Activated CD4-positive, CD25-positive, alpha-beta regulatory T cell treated with anti-CD3 and anti-CD28 coated beads, Interleukin-2, amount 50 U/mL, for 24 hours (primary cell): ENCODE results near the gene GMIP.
A peak's percentile ranks its signal among the peaks of the same experiment; 100 is the strongest.

Experiments used
- ATAC-seq, 2 donors: fragments of 150-1000 bp; cut with Tn5 transposase; one replicate each; pipeline ENCODE4 v1.10.0; 2021; ENCODE audit warnings: mild to moderate bottlenecking in 1 of 2, moderate library complexity in 1 of 2

Gene GMIP

DNA sequence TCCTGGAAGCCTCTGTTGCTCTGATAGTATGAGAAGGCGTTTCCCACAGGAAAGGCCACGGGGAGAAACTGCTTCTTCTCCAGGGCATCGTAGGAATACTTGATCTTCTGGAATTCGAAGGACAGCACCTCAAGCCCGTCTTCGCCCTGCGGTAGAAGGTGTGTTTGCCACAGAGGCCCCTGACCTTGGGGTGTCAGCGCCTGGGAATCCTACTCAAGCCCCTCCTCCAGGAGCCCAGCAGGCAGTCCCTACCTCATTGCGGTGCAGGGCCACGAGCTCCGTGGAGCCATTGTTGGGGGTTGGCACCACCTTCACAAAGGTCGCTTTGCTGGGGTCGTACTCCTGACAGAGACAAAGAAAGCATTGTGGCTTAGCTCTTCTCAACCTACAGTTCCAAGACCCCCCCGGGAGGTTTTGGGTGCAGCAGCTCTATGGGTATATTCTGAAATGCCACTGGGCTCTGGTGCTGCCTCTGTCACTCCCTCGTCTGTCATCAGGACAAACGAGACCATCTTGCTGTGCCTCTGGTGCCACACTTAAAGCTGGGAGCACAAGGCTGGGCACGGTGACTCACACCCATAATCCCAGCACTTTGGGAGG lies 16.3 kb upstream of the GMIP start:
- no peak for ATAC-seq

DNA sequence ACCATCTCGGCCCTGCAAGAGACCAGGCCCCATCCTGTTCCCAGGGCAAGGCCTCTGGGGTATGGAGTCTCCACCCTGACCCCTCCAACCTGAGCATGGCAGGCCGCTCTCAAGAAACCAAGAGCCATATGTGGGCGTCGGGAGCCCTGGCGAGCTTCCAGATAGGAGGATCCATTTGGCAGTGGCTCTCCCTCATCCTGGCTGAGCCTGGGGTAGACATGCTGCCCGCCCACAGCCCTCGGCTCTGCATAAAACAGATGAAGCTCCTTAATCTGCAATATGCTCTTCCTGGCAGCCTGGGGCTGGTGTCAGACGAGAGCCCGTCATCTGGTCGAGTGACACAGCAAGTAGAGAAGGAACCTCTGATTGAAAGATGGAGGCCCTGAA lies 13.9 kb upstream of the GMIP start:
- ATAC-seq: no peak

DNA sequence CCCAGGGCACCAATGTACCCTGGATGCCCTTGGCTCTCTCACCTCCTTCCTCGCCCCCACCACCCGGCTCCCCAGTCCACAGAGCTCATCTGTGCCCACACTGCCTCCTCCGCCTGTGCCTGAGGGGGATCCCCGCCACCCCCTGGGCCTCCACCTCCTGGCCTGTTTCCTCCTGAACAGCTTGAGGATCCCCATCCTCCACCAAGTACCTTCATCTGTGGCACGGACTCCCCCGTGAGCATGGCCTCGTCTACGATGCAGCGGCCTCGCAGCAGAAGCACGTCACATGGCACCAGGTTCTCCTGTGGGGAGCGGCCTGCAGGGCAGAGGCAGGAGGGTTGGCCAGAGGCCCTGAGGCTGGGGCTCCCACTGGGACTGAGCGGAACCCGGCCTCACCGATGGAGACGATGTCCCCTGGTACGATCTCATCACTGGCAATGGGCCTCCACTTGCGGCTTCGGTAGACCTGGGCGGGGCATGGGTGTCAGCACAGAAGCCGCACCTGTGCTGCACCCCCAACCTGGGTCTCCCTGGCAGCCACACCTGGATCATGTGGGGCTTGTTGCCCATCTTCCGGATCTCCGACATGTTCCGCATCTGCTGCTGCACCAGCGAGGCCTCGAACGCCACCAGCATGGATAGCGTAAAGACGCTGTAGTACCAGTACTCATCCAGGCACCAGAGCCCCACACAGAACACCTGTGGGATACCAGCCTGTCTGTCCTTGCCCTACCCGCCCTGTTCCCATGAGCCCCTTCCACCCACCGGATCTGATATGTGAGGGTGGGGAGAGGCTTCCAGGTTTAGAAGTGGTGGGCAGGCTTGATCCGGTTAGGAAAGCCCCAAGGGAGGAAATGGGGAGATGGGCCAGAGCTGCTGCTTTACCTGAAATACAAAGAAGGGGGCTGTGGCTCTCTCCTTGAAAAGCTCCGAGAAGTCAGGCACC lies 13.3 kb upstream of the GMIP start:
- ATAC-seq: no peak

DNA sequence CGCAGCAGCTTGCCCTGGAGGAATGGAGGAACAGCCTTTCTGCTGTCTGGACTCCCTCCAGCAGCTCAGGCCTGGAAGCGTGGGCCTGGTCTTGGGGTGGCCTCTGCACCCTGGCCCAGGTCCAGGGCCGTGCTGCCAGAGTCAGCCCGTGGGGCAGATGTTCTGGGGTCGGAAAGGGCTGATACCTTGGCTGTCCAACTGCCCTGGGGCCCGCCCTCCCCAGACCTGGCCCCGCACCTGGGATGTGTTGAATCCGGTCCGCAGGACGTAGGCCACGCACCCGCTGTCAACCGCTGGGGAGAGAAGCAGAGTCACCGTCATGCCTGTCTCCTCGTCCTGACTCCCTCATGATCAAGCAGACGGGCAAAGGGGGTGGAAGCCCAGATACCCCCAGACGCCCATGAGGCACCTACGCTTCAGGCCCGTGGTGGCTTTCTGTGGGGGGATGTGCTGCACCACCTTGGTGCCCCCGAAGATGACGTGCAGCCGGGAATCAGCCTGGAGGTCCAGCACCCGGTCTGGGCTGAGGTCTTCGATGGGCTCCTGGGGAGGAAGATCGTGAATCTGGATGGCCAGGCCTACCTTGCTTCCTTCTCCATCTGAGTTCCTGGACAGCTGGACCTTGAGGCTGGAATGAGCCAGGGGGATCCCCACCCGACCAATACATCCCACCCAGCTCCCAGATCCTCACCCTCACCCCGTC lies 12.3 kb upstream of the GMIP start:
- ATAC-seq: no peak

DNA sequence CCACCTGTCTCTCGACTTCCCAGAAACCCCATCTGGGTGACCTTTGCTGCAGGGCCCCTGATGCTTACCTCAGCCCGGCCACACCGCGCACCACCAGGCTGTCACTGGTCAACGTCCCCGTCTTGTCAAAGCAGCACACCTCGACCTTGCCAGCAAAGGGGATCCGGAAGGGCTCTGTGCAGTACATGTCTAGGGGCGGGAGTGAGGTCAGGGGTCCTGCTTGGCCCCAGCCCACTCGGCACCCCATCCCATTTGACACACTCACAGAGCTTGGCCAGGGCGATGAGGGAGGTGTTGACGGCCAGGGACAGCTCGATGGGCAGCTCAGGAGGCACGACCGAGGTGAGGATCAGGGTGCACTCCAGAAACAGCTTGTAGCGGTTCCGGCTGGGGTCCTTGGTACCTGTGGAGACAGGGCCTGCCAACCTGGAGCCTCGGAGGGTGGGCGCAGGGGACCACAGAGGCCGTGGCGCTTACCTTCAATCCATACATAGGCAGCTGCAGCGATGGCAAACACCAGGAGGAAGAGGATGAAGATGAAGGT lies 11.7 kb upstream of the GMIP start:
- no peak for ATAC-seq

DNA sequence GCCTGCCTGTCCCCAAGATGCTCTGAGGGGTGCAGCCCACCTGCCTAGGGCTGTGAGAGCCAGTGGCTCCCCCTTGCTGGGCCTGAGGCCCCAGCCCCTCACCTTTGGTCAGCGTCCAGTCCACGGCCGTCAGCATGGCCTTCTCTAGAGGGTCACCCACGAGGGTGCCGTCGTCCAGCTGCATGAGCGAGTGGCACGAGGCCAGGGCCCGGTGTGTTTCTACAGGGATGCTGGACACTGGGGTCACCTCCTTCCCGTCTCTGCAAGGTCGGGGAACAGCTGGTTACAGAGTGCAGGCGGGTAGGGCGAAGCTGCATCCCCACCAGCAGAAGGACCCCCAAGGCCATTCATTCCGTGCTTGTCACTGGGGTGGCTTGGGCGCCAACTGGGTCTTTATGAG lies 11.0 kb upstream of the GMIP start:
- no peak for ATAC-seq

DNA sequence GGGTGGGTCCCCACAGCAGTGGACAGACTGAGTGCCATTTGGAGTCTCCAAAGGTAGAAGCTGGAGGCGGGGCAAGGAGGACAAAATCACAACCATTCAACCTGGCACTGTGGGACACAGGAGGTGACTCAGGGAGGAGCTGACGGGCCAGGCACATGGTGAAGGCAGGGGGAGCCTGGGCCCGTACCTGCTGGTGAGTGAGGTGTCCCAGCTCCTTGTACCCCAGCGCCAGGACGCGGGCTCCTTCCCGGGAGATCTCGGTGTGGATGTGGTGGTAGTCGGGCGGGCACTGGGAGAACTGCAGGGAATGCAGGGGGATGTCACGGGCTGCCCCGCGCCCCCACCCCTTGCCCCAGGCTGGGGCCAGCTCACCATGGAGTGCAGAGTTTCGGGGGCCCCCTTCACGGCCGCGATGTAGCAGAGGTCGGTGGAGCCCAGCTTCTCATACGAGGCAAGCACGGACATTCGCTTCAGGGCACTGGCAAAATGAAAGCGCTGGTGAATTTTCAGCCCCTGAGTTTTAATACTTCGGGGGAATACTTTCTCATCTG lies 10.2 kb upstream of the GMIP start:
- ATAC-seq: no peak

DNA sequence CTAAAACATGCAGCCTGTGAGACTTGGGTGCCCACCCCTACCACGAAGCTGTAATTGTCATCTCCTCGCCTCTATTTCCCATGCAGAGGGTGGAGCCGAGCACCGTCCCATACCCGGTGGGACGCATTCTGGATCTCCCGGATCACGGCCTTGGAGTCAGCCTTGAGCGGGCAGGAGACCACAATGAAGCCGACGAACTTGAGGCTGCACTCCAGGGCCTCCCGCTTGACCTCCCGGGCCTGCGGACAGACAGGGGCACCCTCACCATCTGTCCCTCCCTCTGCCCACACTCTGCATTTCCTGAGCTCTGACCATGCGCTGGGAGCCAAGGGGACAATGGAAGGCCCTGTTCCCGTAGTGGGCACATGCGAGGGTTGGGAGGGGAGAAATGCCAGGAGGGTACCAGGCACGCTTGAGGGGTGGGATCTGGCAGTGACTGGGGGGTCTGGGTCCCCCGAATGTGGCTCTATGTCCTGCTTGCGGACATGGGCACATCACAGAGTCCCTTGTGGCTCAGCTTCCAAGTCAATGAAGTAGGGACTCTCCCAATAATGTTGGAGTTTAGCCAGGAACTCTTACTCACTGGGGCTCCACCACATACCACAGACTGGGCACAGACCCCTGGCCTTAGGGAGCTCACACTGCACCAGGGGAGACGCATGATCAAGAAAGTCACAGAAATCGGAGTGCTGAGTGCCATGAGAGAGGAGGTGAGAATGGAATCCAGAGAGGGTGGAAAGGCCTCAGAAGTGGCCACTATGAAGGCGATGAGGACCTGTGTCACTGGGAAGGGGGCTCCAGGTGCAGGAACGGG lies 9.2 kb upstream of the GMIP start:
- ATAC-seq: no peak

DNA sequence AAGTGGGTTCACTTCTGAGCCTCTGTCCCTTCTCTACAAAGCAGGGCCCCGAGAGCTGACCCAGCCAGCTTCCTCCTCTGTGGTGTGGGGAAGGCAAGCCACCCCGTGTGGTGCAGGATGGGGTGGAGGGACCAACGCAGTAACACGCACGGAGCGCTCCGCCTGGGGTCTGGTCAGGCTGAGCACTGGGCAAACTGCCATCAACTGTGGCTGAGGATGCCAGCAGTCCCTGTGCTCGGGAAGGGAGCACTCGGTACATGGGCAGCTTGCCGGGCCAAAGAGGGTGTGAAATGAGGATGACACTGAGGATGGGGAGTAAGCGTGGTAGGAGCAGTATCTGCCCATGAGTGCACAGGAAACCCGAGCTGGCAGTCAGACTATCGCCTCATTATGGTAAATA lies 7.6 kb upstream of the GMIP start:
- no peak for ATAC-seq

DNA sequence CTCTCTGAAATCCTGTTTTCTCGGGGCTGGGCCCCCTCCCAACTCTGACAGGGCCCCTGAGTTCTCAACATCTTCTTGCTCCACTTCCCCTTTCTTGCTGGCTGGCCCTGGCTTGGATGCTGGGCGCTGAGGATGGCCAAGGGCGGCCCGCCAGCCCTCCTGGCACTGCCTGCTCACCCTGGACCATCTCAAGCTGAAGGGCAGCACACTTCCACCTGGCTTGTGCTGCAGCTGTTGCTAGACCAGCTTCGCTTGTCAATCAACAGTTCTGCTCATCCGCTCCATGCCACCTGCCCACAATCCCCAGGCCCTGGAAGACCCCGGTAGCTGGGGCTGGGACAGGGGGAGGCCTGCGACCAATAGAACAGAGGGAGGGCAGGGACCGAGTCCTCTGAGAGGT lies 6.9 kb upstream of the GMIP start:
- ATAC-seq: no peak

DNA sequence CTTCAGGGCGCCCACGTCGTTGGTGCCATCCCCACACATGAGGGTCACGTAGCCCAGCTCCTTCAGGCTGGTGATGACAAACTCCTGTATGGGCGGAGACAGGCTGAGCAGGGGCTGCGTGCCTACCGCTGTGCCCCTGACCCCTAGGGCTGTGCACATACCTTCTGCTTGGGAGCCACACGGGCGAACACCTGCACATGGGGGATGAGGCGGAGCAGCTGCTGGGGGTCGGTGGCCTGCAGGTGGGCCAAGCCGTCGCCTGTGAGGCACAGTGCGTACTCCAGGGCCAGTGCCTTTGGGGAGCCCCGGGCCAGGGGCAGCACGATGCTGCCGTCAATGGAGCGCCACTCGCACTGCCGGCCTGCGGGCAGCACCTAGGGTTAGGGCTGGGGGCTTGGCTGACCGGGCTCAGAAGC lies 6.1 kb upstream of the GMIP start:
- ATAC-seq: no peak

DNA sequence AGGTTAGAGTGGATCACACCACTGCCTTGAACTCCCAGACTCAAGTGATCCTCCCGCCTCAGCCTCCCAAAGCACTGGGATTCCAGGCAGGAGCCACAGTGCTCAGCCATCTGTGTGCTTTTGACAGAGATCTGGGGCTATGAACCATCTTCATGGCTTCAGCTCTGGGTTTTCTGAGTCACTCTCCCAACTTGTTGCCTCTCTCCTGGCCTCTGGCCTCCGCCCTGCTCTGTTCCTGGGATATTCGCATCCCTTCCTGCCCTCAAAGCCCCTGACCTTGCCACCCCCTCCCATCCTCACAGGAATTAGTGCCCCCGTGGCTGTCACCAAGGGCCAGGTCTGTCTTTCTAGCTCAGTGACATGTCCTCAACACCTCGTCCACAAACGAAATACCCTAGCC lies 5.7 kb upstream of the GMIP start:
- no peak for ATAC-seq

DNA sequence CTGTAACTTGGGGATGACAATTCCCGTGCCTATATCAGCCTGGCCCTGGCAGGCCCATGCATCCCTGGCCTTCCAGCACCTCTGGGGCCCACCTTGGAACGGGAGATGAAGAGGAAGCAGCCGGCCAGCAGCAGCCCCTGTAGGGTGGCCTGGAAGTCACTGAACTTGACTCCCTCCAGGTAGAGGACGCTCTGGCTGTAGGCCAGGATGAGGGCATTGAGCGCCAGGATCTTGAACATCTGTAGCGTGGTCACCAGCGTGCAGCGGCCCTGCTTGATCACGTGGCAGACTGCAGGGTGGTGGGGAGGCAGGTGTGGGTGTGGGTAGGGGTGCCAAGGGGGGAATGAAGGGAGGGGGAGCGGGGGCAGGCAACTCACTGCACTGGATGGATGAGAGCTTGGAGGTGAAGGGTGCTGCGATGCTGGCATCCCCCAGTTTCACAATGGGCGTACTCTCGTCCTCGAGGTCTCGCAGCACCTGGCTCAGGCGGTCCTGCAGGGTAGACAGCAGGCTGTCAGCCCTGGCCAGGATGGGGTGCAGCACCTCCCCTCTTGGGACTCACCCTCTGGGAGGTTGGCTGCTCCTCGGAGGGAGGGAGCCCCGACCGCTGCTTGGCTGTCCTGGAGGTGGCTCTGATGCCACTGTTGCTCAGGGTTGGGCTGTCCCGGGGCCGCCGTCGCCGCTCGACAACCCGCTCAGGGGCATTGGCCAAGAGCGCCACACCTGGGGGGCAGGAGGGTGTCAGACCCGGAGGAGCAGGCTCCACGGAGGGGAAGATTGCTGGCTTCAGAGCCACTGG lies 3.8 kb upstream of the GMIP start:
- no peak for ATAC-seq

DNA sequence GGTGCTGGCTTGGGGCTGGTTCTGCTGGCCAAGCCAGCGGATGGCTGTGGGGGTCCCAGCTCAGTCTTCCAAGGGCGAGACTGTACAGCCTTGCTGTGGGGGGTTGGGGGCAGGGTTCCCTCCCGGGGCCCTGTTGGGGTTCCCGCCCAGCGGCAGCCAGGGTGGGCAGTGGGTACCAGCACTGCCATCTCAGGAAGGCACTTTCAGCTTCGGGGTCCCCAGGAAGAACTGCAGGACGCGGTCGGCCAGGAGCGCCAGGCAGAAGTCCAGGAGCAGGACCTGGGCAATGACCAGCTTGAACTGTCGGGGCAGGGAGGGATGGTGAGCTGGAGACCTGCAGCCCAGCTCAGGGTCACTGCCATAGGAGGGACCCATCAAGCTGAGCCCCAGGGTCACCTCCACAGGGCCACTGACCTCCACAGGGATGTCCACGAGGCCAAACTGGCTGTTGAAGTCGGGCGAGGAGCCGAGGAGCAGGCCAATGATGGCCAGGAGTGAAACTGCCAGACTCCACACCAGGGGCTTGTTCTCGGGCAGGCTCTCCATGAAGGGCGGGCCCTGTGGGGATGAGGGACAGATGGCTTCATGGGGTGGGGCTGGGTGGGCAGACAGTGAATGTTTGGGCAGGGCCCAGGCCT lies 1.9 kb upstream of the GMIP start:
- ATAC-seq: no peak

DNA sequence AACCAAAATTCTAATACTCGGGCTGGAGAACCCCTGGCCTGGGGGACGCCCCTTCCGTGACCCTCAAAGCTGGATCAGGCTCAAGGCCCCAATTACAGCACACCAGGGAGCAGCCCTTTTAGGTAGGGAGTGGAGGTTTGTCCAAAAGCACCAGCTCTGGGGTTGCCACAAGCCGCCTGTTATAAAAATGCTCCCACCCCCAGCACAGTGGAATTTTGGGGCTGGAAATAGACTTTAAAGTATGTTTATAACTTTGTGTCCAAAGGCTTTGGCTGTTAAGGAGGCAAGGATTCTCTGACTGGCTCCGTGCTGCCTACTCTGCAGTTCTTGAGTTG lies 564 bp upstream of the GMIP start:
- ATAC-seq: no peak

DNA sequence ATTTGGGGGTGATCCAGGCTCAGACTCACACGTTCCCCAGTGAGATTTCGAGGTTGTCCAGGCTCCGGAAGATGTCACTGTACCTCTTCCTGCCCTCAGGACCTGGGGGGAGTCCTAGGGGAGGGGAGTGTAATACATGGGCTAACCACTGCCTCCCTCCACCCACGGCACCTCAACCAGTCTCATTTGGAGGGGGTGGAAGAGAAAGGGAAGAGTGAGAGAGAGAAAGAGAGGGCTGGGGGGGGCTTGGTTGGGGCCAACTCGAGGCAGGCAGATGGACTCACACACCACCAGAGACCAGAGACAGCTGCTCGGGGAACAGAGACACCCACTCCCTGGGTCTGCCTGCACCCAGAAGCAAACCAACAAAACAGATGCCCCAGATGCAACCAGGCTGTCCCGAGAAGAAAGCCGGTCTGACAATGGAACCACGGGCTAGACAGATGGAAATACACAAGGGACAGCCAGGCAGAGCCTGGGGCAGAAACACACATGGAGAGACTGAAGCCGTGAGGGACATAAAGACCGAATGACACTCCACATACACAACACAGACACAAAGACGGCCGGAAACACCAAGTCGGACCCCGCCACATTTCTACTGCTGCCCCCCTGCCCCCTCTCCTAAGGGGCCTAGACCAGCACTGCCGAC lies 825 bp downstream of the GMIP start:
- peak; percentile 44 to 51 for ATAC-seq

DNA sequence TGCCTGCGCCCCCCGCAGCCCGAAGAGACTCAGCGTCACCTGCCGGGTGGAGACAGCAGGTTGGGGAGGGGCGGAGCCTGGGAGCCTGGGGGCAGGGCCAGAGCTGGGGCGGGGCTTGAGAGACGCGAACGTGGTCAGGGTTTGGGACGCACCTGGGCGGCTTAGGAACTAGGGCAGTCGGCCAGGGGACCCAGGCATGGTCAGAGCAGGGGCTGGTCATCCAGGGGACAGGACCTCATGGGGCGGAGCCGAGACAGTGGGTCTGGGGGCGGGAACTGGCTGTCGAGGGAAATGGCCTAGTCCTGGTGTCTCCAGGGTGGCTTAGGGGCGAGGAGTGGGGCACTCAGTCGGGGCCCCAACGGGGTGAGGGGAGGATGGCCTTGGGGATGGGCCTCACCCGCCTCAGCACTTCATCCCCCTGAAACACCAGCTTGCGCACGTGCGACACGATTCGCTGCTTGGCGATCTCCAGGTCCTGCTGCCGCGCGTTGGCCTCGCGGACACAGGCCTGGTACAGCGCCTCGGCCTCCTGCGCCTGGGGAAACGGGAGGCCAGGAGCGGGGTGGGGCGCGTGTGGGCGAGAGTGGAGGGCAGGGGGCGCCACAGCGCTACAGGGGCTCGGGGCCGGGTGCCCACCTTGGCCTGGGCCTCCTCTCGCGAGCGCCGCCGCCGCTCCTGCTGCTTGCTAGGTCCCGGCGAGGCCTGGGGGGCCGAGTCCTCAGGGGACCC lies 5.8 kb downstream of the GMIP start:
- ATAC-seq: no peak

DNA sequence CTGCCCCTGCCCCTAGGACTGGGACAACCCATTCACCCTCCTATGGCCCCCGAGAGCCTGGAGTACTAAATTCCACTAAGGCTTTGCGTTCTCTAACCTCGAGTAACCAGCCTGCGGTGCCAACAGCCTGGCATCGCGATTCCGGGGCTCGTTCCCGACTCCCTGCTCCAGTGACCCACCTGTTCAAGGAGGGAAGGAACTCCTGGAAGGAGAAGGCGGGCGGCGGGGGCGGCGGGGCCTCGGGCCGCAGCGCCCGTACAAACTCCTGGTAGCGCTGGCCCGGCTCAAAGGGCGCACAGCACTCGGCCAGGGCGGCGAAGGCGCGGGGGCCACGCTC lies 6.3 kb downstream of the GMIP start:
- no peak for ATAC-seq

DNA sequence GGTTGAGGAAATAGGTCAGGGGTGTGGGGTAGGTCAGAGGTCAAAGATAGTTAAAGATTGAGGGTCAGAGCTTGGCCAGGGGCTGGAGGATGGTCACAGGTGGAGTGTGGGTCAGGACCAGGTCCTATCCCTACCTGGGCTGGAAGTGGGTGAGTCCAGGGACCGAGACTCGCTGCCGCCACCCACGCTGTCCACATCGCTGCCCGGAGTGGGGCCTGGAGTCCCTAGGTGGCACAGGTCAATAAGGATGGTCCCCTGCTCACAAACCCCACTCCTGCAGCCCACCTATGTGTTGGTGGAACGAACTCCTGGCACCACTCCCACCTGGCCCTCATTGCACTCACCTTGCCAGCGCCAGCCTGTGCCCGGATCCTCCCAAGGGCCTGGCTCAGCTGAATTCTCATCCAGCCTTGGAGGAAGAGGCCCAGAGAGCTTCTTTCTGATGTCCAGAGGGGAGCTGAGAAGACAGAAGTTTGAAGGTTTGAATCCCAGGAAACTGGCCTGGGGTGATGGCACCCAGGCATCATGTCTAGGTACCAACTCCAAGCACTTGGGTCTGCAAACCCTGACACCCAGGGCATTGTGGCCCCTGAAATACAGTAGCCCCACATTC lies 6.8 kb downstream of the GMIP start:
- no peak for ATAC-seq

DNA sequence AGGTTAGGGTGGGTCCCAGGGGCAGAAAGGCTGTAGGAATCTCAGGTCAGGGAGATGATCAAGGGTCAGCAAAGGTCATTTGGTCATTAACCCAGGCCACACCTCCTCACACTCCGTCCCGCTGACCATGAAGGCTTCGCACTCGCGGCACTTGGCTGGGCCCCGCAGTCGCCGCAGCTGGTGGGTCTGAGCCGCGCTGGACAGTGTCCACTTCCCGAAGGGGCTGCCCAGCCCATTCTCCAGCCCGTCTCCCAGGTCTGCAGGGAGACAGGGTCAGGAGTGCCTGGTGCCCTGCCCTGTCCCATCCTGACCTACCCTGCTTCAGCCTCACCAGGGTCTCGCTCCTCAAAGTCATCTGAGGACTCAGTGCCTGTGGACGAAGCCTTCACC lies 8.1 kb downstream of the GMIP start:
- ATAC-seq: no peak
